Renal cortex interstitium (tissue), 11 donors: ENCODE data around the gene RARB. TPM values are rescaled to one million over a fixed set of nuclear protein-coding genes. Genes with fewer than 3 reads are reported as not detected.

Experiments used
- DNase-seq, 11 donors: peaks; one replicate each; pipeline ENCODE4 v3.0.0-alpha.2; 2013; ENCODE audit warnings: low read depth in 9 of 11, low spot score in 4 of 11; ENCODE audit errors: extremely low read depth in 1 of 11
- polyA plus RNA-seq, 3 donors: library from polyadenylated mRNA; unstranded; fragments of 120-200 nt; gene quantifications; one replicate each; pipeline ENCODE4 v1.2.1, GENCODE V29; 2013; ENCODE audit not compliant: insufficient read length in 3 of 3

The RARB gene
- polyA plus RNA-seq, 3 donors: 47.9 to 56.0 (median 48.3) TPM

GRCh38 chr3:25515171-25515570, 87.1 kb downstream of the RARB start:
- DNase-seq: no peak

- no peak for DNase-seq
Measured at GRCh38 chr3:25520926-25521559, 93.0 kb downstream of the RARB start.

GRCh38 chr3:25527336-25527735, 99.3 kb downstream of the RARB start:
- no peak for DNase-seq

- no peak for DNase-seq
Measured at GRCh38 chr3:25527801-25528200, 99.7 kb downstream of the RARB start.

DNA sequence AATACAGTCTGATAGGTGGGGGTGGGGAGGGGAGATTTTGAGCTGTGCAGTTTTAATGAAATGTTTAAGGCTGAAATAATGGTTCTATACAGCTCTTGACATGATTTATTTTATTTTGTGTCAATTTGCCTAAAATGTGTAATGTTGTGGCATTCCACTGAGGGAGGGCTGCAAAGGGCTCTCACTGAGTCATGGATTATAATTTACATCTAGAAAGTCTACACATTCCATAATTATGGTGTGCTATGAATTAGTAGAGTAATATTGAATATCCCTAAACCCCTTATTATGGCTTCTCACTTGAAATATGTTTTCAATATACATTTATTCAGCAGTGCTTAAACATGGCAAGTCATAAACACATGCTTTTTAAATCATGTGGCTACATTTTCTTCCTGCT, 103.9 kb downstream of the RARB start:
- no peak for DNase-seq

- no peak for DNase-seq
Measured at GRCh38 chr3:25532431-25533162, 104.5 kb downstream of the RARB start.

DNA sequence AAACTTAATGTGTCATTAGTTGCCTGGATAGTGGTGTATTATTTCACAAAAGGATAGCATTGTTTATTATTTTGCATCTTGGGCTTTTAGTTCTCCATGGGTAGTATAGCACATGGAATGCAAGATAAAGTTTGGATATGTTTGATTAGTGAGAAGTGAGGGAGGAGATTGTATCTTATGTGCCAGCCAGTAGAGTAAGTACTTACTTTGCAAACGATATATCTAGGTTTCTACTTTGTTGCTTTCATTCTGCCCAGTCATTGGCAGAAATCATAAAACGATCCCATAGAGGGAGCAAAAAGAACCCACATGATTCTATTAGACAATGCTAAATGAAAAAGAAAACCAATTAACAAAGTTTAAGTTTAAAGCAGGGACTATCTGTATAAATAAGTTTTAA, 105.3 kb downstream of the RARB start:
- no peak for DNase-seq

DNA sequence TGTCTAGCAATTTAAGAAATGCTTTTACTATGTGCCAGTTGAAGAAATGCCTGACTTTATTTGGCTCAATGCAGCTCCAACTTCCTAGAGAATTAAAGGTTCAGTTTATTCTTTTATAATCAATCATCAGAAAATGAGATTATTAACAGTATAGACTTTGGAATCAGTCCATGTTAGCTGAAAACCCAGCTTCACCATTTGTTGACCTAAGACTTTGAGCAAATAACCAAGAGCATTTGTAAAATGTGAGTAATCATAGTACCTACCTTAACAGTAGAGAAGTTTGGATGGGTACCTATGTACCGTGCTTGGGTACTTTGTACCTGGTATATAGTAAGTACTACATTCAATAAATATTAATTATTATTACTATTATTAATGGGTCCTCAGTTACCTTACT, 105.9 kb downstream of the RARB start:
- no peak for DNase-seq

DNA sequence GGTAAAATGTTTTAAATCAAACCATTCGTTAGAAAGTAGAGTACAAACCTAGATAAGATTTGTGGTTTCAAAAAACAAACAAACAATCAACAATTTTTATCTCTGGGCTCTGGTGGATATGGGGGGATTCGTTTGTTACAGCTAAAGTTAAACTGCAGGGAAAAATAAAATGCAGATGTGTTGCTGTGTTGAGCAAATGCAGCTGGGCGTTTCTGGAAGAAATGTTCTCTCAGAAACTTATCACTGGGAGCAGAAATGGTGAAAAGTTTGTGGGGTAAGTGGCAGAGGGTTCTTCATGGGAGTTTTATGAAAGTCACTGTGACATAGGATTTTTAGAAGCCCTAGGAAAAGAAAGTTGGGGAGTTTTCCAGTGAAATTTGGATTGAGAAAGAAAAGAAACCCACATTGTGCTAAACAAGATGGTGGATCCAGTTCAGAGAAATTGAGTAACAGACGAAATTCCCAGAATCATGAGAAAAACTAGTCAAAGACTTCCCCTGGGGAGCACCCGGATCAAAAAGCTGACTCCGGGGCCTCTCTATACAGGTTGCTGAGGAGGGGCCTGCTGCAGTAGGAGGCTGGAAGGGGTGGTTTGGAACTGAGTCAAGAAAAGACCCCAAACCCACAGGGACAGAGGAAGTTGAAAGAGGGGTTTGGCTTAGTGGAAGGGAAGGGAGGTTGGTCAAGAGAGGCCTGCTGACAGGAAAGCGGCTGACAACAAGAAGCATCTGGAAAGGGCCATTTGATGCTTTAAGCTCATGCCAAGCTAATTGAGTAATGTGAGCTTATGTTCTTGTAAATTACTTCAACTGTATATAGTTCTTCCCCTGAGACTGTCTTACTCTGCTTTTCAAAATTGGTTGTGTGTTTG, 108.7 kb downstream of the RARB start:
- peak in 6 of 11 donors; percentile 22 to 67 (median 54) for DNase-seq

- no peak for DNase-seq
Measured at GRCh38 chr3:25537516-25537915, 109.5 kb downstream of the RARB start.

GRCh38 chr3:25540273-25540672, 112.2 kb downstream of the RARB start:
- no peak for DNase-seq

DNA sequence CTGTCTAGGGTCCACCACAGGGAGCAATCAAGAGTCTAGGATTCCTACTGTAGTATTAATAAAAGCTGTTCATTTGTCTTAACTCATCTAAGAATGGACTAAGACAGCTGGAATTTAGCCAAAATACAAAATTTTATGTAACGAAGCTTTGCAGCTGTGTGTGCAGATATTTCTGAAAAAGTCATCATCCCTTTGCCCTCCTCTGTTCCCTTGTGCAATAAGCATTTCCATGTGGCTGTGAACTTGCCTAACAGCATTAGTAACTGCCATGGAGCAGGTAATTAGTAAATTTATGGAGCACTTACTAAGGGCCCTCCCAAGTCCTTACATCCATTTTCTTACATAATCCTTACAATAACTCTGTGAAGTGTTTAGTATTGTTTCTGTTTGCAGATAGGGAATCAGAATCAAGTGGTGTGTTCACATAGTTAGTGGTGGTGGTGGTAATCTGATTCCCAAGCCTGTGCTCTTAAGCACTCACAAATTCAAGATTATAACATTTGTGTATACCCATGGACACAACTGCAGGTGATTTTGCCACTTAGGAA, 114.5 kb downstream of the RARB start:
- DNase-seq: no peak

DNA sequence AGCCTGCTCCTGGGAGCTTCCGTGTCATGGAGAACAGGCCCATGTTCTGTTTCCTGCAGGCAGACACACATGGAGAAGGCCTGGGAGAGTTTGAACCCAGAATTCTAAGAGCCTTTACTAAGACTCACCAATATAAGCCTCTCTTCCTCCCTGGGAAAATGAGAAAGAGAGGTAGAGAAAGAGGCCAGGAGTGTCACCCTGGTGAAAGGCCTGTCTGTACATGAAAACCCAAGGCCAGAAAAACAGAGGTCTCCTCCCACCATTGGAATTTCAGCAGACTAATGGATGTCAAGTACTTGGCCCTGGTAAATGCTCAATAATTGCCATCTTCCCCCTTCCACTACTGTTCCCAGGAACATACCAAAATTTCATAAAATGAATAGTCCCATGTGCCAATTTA, 119.0 kb downstream of the RARB start:
- DNase-seq: no peak

- no peak for DNase-seq
Measured at GRCh38 chr3:25547943-25548674, 120.0 kb downstream of the RARB start.

DNA sequence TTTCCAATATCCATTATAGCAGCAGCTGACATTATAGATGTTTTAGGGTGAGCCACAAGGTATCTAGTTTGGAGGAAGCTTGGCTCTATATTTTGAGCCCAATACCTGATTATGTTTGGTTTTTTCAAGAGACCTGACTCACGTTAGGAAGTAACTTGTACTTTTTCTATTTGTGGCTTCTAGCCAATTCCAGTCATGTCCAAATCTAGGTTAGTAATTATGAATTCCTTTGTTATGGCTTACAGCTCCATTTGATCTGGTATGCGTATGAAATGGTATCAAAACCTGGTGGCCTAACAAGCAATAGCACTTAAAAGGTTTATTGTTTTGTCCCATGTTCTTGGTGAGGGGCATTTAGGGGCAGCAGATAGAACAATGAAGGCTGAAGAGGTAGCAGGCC, 120.8 kb downstream of the RARB start:
- no peak for DNase-seq

- DNase-seq: no peak
Measured at GRCh38 chr3:25552251-25552650, 124.2 kb downstream of the RARB start.

DNA sequence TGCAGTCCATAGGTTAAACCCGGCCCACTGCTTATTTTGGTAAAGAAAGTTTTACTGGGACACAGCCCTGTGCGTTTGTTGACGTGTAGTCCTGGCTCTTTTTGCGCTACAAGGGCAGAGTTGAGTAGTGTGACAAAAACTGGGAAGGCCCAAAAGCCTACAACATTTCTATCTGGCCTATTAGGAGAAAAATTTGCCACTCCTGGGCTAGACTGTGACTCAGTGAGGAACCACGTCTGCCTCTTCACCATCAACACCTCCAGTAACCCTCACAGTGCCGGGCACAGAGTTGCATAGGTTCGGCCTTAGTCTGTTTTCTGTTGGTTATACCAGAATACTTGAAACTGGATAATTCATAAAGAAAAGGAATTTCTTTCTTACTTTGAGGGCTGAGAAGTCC, 126.3 kb downstream of the RARB start:
- no peak for DNase-seq

- no peak for DNase-seq
Measured at GRCh38 chr3:25555695-25556437, 127.8 kb downstream of the RARB start.
